ENCODE data around the gene CYP27B1.
A peak's percentile ranks its signal among the peaks of the same experiment; 100 is the strongest.

CYP27B1 gene

DNA sequence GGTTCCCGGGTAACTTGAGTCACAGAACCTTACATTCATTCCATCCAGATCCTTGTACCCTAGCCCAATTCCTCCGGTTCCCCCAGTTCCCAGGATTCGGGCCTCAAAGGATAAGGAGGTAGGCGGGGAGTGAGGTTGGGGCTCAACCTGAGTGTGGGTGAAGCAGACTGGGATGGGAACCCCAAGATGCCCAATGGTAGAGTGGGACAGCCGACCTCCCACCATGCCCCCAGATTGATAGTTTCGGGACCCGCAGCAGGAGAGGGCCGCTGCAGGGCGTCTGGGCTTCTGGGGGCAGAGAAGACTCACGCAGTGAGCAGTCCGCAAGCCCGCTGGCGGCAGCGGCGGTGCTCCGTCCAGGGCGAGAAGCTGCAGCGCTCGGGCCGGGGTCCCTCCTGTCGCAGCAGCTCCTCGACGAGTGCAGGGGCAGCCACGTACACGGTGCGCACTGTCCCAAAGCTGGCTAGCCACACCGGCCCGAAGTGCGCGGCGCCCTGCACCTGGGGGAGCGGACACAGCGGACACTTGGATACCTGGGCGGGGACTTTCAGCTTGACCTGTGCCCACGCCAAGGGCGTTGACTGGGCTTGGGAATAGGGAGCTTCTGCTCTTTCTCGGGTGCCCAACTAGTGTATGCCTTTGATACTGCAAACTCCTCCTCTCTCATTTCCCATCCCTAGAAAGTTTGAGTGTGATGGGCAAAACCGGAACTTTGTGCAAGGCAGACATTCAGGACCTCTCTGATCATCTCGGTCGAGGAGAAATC is 997 bp downstream of the CYP27B1 start:
- peak overlapping the region; percentile 43 for H3K4me3 ChIP-seq (ENCODE audit: low read length)
- DNase-seq (ENCODE audit: low read depth) = no peak
- TF ChIP-seq, protein P1, sequence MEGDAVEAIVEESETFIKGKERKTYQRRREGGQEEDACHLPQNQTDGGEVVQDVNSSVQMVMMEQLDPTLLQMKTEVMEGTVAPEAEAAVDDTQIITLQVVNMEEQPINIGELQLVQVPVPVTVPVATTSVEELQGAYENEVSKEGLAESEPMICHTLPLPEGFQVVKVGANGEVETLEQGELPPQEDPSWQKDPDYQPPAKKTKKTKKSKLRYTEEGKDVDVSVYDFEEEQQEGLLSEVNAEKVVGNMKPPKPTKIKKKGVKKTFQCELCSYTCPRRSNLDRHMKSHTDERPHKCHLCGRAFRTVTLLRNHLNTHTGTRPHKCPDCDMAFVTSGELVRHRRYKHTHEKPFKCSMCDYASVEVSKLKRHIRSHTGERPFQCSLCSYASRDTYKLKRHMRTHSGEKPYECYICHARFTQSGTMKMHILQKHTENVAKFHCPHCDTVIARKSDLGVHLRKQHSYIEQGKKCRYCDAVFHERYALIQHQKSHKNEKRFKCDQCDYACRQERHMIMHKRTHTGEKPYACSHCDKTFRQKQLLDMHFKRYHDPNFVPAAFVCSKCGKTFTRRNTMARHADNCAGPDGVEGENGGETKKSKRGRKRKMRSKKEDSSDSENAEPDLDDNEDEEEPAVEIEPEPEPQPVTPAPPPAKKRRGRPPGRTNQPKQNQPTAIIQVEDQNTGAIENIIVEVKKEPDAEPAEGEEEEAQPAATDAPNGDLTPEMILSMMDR (conservative IDR thresholded peaks at IDR 0.05; ENCODE audit: low read depth, low read length) = no peak

DNA sequence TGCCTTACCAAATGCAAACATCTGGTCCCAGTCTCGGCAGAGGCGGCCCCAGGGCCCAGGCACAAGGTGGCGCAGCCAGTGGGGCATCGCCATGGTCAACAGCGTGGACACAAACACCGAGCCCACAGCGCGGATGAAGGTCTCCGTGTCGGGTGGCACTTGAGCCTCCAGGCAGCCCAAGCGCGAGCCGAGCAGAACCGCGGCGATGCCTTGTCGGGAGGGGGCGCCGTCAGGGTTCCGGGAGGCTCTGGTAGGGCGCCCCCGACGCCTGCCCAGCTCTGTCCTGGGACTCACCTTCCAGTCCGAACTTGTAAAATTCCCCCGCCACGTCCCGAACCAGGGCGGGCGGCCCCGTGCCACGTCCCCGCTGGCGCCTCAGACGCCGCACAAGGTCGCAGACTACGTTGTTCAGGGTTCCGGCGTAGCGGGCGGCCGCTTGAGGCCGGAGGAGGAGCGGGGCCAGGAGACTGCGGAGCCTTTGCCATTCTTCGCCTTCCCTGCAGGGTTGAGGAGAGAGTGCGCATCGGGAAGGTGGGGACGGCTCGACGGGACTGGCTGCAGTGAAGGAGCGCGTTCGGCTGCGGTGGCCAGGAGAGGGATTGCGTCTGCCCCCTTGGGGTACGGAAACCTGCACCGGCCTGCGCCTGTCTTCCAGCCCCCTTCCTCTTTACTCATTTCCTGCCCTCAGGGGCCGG is 1.7 kb downstream of the CYP27B1 start:
- DNase-seq (ENCODE audit: low read depth) = no peak
- H3K4me3 ChIP-seq (ENCODE audit: low read length) = peak overlapping the region; percentile 25
- TF ChIP-seq, protein P1 (conservative IDR thresholded peaks at IDR 0.05; ENCODE audit: low read depth, low read length) = peak; percentile 46

DNA sequence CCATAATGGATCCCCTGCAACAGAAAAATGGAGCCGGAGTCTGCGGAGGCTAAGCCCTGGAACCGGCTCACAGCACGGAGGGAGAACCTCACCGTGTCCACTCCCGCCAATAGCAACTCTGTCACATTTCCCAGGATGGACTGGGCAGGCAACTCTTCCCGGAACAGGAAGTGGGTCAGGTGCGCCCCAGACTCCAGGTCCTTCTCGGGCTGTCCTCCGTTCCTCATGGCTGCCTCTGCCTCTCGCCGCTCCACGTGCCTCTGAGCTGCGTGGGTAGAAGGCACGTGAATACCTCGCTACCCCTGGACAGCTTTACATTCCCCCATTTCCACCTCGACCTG is 2.2 kb downstream of the CYP27B1 start:
- no peak for DNase-seq (ENCODE audit: low read depth)
- TF ChIP-seq, protein P1 (conservative IDR thresholded peaks at IDR 0.05; ENCODE audit: low read depth, low read length) = no peak
- H3K4me3 ChIP-seq (ENCODE audit: low read length) = peak overlapping the region; percentile 25

DNA sequence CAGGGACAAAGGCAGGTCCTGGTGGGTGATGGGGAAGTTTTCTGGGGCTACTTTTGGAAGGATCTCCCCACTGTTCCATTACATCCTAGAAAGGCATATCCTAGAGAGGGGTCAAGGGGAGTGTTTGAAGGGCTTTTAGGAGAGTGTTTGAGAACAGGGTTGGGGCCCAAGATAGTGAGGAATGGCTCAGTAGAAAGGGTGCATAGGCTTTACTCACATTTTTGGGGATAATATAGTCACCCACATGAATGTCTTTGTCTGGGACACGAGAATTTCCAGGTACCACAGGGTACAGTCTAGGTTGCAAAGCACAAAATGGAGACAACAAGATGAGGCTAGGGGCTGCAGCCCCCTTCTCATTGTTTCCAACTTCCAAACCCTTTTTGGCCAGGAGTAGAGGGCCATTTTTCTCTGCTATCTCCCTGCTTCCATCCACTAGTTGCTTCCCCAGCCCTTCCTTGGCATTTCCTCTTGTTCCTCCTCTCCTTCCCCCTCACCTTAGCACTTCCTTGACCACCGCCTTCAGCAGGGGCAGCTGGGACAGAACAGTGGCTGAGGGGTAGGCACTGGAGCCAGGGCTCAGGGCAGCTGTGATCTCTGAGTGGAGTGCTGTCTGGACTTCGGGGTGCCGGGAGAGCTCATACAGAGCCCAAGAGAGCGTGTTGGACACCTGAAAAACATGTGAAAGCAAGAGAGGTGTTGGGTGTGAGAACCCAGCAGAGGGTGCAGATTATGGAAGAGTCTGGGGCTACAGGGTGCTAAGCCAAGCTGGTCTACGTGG is 2.8 kb downstream of the CYP27B1 start:
- TF ChIP-seq, protein P1 (conservative IDR thresholded peaks at IDR 0.05; ENCODE audit: low read depth, low read length) = no peak
- no peak overlapping the region for H3K4me3 ChIP-seq (ENCODE audit: low read length)

DNA sequence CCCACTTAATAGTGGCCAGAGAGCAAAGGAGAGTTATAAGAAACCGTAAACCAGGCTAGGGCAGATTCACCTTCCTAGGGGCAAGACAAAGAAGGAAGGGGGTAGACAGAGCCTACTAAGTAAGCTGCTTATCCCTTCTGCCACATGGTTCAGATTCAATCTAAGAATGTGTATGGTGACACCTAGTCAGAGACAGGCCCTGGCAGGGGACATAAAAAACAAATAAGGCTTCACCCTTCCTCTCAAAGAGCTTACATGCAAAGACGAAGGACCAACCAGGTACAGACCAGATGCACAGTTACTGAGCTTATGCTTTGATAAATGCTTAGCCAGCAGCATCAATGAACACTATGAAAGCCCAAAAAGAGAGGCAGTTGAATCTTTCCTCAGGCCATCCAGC is 4.4 kb downstream of the CYP27B1 start:
- no peak overlapping the region for H3K4me3 ChIP-seq (ENCODE audit: low read length)
- DNase-seq (ENCODE audit: low read depth) = no peak
- TF ChIP-seq, protein P1 (conservative IDR thresholded peaks at IDR 0.05; ENCODE audit: low read depth, low read length) = no peak

More for the DNA sequence above, 2.8 kb downstream of the CYP27B1 start:
- DNase-seq (ENCODE audit: low read depth) = no peak

DNA sequence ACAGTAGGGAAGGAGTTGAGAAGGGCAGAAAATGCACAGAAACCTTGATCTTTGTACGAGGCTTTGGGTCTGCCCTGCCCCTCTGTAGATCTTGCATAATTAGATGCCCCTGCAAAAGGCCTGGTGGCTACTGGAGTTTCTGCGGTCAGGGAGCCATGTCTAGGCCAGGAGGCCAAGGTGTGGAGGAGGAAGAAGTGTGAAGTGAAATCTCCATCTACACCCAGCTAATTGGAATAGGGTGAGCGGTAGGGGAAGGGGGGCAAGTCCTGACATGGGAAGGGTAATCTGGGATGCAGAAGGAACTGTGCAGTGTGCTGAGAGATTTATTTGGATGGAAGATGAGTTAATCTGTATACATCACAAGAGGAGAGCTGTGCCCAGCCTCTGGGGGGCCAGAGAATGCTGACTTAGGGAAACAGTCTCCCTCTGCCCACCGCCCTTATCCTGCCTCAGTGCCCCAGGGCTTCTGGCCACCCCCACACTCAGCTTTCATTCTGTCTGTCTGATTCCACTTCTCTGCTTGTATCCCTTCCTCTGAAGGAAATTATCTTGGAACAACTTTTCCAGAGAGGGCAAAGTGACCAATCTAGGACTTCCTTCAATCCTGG is 5.4 kb downstream of the CYP27B1 start:
- TF ChIP-seq, protein P1 (conservative IDR thresholded peaks at IDR 0.05; ENCODE audit: low read depth, low read length) = no peak
- no peak for DNase-seq (ENCODE audit: low read depth)
- no peak overlapping the region for H3K4me3 ChIP-seq (ENCODE audit: low read length)
